ENCODE results near the gene MEIOB.
"Not testable (repeated sequence)": the region's sequence is repeated elsewhere in the genome, so short reads cannot be mapped to it uniquely, and the experiment has no call there.

The MEIOB gene

DNA sequence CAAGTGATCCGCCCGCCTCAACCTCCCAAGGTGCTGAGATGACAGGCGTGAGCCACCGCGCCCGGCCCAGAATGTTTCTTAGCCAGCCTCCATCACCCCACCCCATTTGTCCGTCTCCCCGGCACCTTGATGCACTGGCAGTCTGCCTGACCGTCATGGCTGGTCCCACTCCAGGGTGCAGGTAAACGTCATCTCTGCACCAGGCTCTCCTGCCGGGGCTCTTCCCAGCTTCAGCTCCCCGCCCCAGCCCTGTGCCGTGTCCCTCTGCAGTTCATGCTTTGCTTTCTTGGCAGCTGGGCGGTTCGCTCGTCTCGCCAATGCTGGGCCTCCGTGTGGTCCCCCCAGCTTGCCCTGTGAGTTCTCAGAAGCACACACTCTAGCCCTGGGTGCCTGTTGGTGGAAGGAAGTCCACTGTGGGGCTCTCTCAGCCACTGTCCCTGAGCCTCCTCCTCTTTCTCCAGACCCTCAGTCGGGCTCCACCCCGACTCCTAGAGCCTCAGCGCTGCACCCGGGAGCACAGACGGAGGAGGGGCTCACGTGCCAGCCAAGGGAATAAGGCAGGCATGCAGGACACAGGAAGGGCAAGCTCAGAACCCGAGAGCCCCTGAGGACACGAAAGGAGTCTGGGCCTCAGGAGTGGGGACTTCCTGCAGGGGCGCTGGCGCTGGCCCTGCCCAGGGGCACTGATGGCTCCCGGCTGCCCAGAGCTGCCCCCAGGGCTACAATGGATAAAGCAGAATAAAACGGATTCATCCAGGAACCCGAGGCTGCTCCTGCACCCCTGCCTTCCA is 34.3 kb upstream of the MEIOB start:
- no peak for DNase-seq

DNA sequence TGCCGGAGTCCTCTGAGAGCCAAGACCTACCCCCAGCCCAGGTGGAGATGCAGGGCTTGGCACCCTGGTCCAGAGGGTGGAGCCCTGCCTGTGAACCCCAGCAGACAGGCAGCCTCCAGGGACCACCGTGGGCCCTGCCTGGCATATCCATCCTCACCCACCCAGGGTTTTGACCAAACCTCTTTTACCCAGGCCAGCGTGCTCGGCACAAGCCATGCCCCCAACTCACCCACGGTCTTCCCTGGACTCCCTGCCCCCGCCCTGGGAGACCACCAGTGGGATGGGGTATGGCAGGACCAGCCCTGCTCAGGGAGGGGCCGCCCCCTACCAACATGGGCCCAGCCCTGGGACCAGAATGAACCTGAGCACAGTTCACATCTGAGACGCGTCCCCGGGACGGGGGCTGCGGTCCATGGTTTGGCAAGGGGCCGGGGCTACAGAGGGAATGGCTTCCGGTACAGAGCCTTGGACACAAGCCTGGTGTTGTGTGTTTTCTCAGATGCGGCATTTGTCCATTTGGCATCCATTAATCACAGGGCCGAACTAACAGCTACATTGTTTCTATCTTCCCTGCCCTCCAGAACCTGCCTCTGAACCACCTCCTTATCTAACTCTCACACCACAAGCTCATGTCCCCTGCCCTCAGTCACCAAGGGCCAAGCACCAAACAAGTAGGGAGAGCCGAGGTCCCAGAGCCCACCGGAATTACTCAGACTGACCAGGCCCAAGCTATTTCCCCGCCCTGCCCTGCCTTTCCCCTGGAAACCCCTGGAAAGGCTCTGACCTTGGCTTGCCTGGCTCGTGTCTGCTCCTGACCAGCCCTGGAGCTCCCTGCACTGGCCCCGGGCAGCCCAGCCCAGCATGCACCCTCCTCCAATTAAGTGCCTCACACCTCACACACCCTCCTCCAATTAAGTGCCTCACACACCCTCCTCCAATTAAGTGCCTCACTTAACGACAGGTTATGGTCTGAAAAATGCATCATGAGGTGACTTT is 32.2 kb upstream of the MEIOB start:
- DNase-seq = no peak

DNA sequence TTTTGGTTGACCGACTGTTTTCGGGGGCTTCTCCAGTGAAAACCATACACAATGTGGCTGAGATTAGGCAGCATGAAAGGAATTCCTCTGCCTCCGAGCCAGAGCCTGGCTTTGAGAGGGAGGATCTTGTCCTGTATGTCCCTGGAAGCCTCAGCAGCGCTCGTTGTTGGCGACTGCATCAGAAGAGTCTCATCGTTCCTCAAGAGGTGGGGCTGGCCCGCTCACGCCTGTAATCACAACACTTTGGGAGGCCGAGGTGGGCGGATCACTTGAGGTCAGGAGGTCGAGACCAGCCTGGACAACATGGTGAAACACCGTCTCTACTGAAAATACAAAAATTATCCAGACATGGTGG is 31.2 kb upstream of the MEIOB start:
- no peak for DNase-seq

DNA sequence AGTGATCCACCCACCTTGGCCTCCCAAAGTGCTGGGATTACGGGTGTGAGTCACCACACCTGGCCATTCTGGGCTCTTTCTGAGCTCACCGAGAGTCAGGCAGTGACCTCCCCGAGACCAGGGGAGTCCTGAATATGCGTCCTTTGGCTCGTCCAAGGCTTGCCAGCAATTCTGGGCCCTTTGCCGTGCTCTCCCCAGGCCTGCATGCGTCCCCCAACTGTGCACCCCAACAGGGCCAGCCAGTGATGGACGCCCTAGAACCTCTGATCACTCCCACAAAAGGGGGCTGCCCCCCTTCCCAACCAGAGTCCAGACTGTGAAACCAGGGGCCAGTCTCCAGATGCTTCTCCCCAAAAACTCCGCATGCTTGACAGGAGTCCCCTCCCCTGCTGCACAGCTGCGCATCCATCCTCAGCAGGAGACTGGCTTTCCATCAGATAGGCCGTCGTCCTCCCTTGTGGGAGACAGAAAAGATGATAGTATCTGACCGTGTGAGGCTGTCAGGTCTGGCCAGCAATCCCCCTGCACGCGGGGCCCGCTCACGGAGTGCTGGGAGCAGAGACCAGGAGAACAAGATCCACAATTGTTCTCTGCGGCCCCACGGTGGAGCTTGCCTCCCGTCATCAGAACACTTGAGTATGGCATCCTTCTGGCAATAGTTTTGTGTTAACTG is 30.7 kb upstream of the MEIOB start:
- DNase-seq = no peak

DNA sequence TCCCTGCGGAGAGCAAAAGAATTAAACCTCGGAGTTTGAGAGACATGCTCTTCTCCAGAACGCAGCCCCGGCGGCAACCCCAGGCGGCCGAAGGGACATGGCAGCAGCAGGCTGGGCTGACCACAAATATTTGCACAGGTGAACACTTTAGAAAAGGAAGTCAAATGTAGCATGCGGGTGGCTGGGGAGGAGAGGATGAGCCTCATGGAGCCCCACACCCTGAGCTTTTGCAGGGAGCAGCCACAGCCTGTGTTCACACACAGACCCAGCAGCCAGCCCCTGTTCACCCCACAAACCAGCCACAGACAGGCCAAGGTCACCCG is 28.4 kb upstream of the MEIOB start:
- DNase-seq = peak; percentile 72

DNA sequence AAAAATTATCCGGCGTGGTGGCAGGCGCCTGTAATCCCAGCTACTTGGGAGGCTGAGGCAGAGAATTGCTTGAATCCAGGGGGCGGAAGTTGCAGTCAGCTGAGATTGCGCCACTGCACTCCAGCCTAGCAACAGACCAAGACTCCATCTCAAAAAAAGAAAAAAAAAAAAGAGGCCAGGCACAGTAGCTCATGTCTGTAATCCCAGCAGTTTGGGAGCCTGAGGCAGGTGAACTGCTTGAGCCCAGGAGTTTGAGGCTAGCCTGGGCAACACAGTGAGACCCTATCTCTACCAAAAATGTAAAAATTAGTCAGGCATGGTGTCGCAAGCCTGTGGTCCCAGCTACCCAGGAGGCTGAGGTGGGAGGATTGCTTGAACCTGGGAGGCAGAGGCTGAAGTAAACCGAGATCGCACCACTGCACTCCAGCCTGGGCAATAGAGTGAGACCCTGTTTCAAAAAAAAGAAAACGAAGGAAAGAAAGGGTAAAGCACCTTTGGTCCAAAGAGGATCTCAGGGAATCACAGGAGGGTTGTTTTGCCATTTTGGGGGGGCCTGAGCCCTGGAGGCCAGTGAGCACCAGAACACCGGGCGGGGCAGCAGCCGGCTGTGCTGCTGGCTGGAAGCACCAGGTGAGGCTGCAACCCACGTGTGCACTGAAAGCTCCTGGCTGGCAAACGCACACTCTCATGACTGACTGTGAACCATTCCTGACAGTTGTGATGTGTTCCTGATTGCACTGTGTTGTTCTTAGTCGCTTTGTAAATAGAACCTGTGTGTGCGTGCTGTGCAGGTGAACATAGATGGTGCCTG is 27.9 kb upstream of the MEIOB start:
- DNase-seq = peak; percentile 71

DNA sequence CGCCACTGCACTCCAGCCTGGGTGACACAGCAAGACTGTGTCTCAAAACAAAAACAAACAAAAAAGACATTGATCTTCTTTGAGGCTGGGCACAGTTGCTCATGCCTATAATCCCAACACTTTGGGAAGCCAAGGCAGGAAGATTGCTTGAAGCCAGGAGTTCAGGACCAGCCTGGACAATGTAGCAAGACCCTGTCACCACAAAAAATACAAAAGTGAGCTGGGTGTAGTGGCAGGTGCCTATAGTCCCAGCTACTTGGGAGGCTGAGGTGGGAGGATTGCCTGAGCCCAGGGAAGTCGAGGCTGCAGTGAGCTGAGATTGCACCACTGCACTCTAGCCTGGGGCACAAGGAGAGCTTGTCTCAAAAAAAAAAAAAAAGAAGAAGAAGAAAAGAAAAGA is 25.7 kb upstream of the MEIOB start:
- not testable (repeated sequence) for DNase-seq

DNA sequence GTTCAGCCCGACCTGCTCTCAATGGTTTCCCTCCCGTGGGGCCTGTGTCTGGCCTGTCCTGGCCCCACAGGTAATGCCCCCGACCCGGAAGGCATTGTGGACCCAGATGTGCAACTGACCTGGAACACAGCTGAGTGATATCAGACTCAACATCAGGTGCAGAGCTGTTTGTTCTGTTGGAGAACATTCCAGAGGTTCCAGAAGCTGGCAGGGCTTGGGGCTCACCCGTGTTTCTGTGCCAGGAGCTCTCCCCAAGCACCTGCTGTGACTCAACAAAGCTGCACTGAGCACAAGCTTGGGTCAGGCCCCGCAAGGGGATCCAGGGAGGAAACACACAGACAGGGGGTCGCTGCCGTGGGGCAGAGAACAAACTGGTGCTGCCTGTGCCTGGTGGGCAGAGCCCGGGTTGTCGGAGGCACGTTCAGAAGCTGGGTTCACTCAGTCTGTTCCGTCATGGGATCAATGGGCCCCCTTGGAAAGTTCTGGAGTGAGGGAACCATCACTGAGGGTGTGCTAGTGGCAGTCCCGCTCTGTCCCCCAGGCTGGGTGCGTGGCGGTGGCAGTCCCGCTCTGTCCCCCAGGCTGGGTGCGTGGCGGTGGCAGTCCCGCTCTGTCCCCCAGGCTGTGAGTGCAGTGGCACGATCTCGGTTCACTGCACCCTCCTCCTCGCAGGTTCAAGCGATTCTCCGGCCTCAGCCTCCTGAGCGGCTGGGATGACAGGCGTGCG is 24.1 kb upstream of the MEIOB start:
- no peak for DNase-seq

DNA sequence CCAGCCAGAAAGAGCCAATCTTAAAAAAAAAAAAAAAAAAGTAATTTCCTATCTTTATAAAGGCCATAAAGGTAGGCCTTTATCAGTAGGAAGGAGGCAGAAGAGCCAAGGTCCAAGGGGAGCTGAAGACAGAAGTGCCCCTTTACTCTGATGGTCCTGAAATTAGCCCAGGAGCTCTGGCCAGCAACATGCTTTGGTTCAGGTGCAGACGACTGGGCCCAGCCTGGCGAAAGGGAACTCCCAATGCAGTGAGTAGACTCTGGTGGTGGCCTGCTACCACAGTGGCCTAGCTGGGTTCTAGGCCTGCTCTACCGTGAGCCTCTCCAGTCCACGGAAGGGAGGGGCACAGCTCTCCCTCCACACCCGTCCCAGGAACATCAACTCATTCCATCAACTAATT is 23.1 kb upstream of the MEIOB start:
- no peak for DNase-seq

DNA sequence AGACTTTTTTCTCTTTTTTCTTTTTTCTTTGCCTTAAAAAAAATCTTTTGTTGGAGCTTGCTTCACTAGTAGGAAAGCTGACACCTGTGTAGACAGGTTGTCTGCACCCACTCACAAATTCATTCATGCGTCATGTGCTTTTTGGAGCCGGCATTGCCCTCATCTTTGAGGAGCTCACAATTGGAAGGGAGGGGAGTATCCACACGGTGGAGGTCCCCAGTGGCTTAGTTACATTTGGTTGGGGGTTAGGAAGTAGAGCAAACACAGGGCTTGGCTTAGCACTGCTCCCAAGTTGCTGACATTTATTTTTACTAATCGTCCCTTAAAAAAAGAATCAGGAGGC is 18.7 kb upstream of the MEIOB start:
- DNase-seq = peak; percentile 43

DNA sequence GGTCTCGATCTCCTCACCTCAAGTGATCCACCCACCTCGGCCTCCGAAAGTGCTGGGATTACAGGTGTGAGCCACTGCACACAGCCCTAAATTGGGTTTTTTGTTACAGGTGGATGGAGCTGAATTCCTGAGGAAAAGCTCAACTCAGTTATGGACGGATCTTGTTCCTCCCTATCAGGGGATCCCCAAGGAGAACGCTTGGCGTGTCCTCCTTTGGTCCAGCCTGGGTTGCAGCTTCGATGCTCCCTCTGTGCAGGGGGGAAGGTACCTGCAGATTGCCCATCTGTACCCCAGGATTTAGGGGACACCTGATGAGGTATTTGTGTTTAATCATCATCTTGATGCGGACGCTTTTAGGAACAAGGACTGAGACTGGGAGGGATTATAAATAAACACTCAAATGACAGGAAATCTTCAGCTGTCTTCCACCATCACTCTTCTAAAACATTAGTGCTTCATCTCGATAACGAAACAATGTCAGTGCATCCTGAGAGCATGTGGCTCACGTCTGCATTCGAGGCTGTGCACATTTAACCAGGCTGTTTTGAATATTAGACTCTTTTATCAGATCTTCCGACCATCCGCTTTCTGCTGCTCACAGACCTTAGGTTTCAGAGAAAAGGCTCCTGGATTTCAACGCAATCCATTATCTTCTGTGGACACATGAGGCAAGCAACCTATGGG is 18.2 kb upstream of the MEIOB start:
- no peak for DNase-seq

DNA sequence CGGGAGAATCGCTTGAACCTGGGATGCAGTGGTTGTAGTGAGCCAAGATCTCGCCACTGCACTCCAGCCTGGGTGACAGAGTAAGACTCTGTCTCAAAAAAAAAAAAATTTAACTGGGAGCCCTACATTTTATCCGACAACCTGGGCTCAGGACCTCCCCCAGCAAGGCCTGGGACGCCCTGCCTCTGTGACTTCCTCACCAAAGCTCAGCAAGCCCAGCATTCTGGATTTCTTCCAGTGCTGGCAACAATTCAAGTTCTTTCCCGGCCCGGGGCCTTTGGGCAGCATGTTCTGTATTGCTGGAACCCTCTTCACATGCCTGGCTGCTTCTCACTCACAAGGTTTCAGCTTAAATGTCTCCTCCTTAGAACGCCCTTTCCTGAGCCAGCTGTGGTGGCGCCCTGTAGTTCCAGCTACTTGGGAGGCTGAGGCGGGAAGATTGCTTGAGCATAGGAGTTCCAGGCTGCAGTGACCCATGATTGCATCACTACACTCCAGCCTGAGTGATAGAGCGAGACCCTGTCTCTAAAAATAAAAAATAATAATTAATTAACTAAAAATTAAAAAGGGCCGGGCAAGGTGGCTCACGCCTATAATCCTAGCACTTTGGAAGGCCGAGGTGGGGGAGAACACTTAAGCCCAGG is 15.9 kb upstream of the MEIOB start:
- no peak for DNase-seq

DNA sequence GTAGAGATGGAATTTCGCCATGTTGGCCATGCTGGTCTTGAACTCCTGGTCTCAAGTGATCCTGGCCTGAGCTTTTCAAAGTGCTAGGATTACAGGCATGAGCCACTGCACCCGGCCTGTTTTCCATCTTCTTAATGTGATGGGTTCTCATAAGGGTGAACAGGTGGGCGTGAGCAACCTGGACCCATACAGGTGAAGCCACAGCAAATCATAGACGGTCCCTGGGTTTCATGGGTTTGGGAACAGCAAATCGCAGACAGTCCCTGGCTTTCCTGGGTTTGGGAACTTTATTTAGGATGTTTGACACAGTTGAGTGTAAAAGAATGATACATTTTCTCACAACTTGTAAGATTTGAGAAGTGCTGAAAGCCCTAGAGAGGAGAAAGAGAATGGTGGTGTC is 12.9 kb upstream of the MEIOB start:
- no peak for DNase-seq

DNA sequence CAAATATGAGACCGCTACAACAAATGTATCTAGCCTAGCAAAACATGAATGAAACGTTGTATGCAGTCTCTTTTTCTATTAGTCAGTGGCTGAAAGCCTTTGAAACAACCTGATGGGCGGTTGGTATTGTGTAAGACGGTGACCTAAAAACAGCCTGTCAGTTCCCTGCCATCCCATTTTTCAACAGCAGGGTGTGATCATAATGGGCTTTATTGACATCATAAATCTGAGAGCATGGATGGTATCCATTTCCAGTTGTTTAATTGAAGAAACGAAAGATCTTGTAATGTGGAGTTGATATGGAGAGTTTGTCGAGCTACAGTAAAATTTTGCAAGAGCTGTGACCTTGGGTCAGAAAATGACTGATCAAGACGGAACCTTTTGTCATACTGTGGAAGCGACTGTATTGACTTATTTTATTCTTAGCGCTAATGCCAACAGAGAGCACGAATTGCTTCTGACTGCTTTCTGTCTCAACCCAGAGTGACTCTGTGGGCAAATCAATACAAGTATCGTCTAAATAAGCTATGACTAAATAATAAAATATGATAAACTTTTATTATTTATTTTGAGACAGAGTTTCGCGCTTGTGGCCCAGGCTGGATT is 12.3 kb upstream of the MEIOB start:
- DNase-seq = no peak

DNA sequence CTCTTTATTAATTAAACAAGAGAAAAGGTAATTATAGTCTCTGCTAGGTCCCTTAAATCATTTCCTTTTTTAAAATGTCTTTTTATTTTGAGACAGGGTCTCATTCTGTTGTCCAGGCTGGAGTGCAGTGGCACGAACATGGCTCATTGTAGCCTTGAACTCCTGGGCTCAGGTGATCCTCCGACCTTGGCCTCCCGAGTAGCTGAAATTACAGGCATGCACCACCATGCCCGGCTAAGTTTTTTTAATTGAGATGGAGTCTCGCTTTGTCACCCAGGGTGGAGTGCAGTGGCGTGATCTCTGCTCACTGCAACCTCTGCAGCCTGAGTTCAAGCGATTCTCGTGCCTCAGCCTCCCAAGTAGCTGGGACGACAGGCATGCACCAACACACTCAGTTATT is 9.2 kb upstream of the MEIOB start:
- not testable (repeated sequence) for DNase-seq

DNA sequence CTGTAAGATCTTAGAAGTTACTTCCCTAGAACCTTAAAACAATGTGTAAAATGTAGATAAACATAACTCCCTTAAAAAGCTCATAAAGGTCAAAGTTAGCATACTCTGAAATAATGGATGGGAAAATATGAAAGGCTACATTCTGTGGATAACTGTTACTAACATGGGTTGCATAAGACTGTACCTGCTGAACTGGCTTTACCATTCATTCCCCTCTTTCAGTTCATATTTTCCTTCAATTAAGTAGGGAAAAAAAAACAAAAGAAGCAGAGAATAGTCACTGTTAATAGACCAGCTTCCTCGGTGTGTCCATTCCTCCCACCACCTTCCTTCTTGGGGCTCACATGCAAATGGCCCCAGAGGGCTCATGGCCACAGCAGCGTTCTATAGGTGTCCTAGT is 7.5 kb upstream of the MEIOB start:
- no peak for DNase-seq

DNA sequence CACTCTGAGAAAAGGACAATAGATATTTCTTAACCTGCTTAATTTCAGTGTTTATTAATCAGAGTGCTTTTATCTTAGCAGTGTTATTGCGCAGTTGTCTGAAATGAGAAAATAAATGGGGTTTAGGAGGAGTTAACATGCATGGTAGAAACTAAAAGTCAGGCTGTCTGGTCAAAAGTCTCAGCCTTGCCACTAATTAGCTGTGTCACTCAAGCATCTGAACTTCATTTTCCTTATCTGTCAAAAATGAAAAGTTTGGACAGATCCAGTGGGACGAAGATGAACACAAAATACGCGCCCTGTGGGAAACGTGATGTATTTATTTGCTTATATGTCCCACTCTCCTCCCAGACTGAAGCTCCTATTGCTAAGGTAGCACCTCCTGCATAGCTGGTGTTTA is 6.3 kb upstream of the MEIOB start:
- no peak for DNase-seq

DNA sequence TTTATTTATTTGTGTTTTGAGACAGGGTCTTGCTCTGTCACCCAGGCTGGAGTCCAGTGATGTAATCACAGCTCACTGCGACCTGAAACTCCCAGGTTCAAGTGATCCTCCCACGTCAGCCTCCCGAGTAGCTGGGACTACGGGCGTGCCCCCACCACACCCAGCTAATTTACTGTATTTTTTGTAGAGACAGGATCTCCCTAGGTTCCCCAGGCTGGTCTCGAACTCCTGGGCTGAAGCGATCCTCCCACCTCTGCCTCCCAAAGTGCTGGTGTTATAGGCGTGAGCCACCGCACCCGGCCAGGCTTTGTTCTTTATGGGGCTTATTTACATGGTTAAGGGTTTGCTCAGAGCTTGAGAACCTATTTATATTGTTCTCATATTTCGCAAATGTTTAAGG is 5.8 kb upstream of the MEIOB start:
- DNase-seq = no peak

DNA sequence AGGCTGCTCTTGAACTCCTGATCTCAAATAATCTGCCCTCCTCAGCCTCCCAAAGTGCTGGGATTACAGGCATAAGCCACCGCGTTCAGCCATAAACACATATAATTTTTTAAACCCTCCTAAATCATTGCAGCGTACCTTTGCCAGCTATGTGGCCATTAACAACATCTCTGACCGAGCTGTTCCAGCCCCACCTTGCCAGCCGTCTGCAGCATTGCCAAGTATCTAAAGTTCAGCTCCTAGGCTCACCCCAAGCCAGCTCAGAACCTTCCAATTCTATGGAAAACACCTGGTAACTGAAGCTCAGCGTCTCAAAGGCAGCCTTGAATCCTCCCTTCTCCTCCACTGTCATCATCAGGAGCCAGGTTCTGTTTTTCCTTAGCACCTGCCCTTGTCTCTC is 5.1 kb upstream of the MEIOB start:
- no peak for DNase-seq

DNA sequence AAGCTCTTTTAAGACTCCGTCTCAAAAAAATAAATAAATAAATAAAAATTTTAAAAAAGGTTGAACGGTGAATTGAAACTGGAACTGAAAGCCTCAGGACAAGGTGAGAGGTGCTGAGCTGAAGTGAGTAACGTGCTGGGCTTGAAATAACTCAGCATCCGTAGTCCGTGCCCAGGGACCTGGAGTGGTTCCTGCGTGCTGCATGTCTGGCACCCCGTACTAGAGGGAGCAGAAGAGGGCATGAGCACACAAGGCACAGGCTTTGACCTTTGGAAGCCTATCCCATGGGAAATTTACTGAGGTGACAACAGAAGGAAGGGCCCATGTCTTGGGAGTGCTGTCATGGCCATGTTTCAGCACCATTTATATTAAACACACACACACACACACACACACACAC is 4.5 kb upstream of the MEIOB start:
- DNase-seq = no peak

DNA sequence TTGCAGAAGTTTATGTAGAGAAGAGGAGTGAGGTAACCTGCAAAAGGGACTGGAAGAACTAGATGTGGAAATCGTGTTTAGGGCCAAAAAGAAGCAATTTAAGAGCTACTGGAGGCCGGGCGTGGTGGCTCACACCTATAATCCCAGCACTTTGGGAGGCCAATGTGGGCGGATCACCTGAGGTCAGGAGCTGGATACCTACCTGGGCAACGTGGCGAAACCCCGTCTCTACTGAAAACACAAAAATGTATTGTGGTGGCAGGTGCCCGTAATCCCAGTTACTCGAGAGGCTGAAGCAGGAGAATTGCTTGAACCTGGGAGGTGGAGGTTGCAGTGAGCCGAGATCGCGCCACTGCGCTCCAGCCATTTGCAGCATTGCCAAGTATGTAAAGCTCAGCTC is 4.1 kb upstream of the MEIOB start:
- DNase-seq = not testable (repeated sequence)
